Right cardiac atrium (tissue), 5 donors: ENCODE data around the gene DUSP23. TPM values are rescaled to one million over a fixed set of nuclear protein-coding genes. Genes with fewer than 3 reads are reported as not detected.
A peak's percentile ranks its signal among the peaks of the same experiment; 100 is the strongest.

Experiments used
- ATAC-seq, 2 donors: fragments of 200-7000 bp; cut with Tn5 transposase; one replicate each; pipeline versions ENCODE4 v1.8.0 to v1.9.1; 2020; ENCODE audit warnings: moderate library complexity in 2 of 2, mild to moderate bottlenecking in 1 of 2
- DNase-seq, 3 donors: peaks; one replicate each; pipeline ENCODE4 v3.0.0-alpha.2; 2020
- H3K27ac ChIP-seq: one replicate; pipeline ENCODE4 v1.5.1; 2013; ENCODE audit warnings: mild to moderate bottlenecking, low read length, control low read depth, moderate library complexity
- H3K27me3 ChIP-seq: one replicate; pipeline ENCODE4 v1.6.1; 2013; ENCODE audit not compliant: control insufficient read depth, insufficient read depth
- H3K4me1 ChIP-seq: one replicate; pipeline ENCODE4 v1.6.1; 2013; ENCODE audit warnings: low read length; ENCODE audit not compliant: control insufficient read depth, insufficient read depth
- H3K4me3 ChIP-seq: one replicate; pipeline ENCODE4 v1.5.1; 2013; ENCODE audit warnings: low read length, control low read depth
- H3K9me3 ChIP-seq: one replicate; pipeline ENCODE4 v1.6.1; 2013; ENCODE audit warnings: low read length; ENCODE audit not compliant: control insufficient read depth
- WGBS: extraction: QIAGEN DNeasy Blood & Tissue Kit; methylation state at CpG from one replicate; pipeline ENCODE4 v1.1.7; 2013; 5-methylcytosine and 5-hydroxymethylcytosine counted together
- intact Hi-C, 4 donors: fragments of 100-400 bp; cut with DNase I; formaldehyde crosslinking; loops; one replicate each; pipeline versions ENCODE4 v1.11.0 to v1.14.0; 2022 to 2023
- long read RNA-seq, 4 donors: library from polyadenylated mRNA; unstranded; transcript quantifications; one replicate each; pipeline ENCODE4 v2.0.0, GENCODE V29; 2020 to 2021
- polyA plus RNA-seq: library from polyadenylated mRNA; stranded (reverse); fragments of 200-250 nt; gene quantifications from one replicate; pipeline ENCODE4 v1.2.3, GENCODE V29; 2013
- total RNA-seq, 4 donors: library from RNA; stranded (reverse); fragmentation: NEBNext Ultra II Directional; extraction: Animal tissue kit (Norgen Biotek cat#: 25700); gene quantifications; one replicate each; pipeline ENCODE4 v1.2.1, GENCODE V29; 2021
- donor health status: healthy with polysubstance abuse.
- donor health status: DM: no; HTN: yes; CAD: no.
- donor health status: DM: no; HTN: no; CAD: no.
- donor health status: DM: no; HTN: yes; CAD: no; lungs with severe emphysema.
- donor health status: DM: yes; HTN: yes; CAD: no.

Gene DUSP23
- total RNA-seq (10 to 100 TPM; 20.7 to 27.8 (median 23.3) TPM), polyA plus RNA-seq (43.7 TPM)
- long read RNA-seq, donor 1, transcript DUSP23-202 (3 exons, 694 nt): minor isoform, 8 of 24 reads
- long read RNA-seq, donor 1, transcript DUSP23-201 (2 exons, 756 nt): major isoform, 12 of 24 reads
- long read RNA-seq, donor 1, partial matches to known transcripts: 1 of 24 reads
- long read RNA-seq, donor 1, other reads (novel, unspliced or antisense): 3 of 24 reads
- long read RNA-seq, donor 2, transcript DUSP23-201 (2 exons, 756 nt): major isoform, 12 of 22 reads
- long read RNA-seq, donor 2, transcript DUSP23-202 (3 exons, 694 nt): minor isoform, 6 of 22 reads
- long read RNA-seq, donor 2, partial matches to known transcripts: 2 of 22 reads
- long read RNA-seq, donor 2, other reads (novel, unspliced or antisense): 0 of 22 reads
- long read RNA-seq, donor 3, transcript DUSP23-201 (2 exons, 756 nt): major isoform, 5 of 10 reads
- long read RNA-seq, donor 3, partial matches to known transcripts: 0 of 10 reads
- long read RNA-seq, donor 3, other reads (novel, unspliced or antisense): 1 of 10 reads
- long read RNA-seq, donor 4, transcript DUSP23-201 (2 exons, 756 nt): major isoform, 16 of 20 reads
- long read RNA-seq, donor 4, partial matches to known transcripts: 0 of 20 reads
- long read RNA-seq, donor 4, other reads (novel, unspliced or antisense): 3 of 20 reads

DNA sequence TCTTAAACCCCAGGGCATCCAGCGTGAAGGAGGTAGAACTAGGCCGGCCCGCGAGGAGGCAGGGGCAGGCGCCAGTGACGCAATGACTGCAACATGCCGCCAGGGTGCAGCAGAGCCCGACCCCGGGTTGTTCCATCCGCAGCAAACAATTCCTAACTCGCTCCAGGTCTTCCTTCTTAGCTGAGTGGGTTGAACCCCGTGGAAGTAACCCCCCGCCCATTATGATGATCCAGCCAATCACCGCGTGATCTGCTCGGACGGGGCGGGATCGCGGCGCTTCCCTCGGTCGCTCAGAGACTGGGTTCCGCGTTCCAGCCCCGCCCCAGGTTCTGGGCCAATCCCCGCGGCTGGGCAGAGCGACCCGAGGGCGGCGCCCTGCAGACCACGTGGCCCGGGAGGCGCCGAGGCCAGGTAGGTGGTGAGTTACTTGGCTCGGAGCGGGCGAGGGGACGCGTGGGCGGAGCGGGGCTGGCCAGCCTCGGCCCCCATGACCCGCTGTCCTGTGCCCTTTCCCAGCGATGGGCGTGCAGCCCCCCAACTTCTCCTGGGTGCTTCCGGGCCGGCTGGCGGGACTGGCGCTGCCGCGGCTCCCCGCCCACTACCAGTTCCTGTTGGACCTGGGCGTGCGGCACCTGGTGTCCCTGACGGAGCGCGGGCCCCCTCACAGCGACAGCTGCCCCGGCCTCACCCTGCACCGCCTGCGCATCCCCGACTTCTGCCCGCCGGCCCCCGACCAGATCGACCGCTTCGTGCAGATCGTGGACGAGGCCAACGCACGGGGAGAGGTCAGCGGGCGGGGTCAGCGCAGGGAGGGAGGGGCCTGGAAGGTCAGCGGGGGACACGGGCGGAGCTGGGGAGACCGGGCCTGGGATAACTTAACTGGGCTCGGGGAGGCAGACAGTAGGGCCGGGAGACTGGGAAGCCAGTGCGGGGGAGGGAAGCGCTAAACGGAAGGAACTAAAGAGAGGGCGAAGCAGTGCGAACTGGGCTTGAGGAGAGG is at the start of gene DUSP23:
DUSP23 (plus strand) TSS at position 380 of the 1,000 bp plus-strand sequence; CDS start at position 519, 139 bp downstream.
- DNase-seq (peak; percentile 98 to 99 (median 99)), ATAC-seq (peak; percentile 98 to 99)
- peaks cover 2% of the 10 kb centered on the region for H3K4me1 ChIP-seq
- 1% methylated on average over 88 of the region's 88 CpGs for WGBS
- no peaks in the 10 kb centered on the region for H3K27me3 ChIP-seq
- H3K27ac ChIP-seq: peak within 1 kb of the TSS; percentile 71
- no peaks in the 10 kb centered on the region for H3K9me3 ChIP-seq
- peak within 1 kb of the TSS; percentile 53 for H3K4me3 ChIP-seq
- intact Hi-C loops: loop anchor here in 1 of 4 donors (5.0 kb wide), 1 partner anchor 111 kb away; no protein-coding TSS in a partner anchor

DNA sequence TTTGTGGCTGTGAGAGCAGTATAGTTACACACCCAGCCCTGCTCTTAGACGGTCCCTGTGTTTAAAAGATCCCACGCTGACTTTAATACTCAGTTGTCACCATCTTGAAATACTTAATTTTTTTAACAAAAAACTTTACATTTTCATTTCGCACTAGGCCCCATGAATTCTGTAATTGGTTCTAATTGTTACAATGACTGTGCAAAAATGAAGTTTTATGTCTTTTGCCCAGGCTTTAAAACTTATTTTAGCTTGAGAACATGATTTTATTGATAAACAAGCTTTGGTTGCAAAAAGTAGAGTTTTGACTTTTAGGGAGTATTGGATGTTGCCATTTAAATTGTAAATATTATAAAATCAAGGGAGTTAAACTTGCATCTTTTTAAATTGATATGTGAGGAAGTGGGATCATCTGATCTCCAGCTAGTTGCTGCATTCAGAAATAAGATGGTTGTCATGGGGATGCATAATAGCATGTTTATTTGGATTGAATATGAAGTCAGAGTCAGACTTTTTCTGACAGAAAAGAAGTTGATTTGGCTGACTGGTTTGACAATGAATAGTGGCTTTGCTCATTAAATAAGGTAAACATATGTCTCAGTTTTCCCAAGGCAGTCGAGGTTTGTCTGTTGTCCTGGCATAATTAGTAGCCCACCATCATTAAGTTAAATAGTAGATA is 43.4 kb upstream of the DUSP23 start:
- DNase-seq (no peak), ATAC-seq (no peak)
- intact Hi-C loops: no loop called here
- no peaks in the 10 kb centered on the region for H3K4me1 ChIP-seq
- no peaks in the 10 kb centered on the region for H3K9me3 ChIP-seq
- 79% methylated on average over 4 of the region's 4 CpGs for WGBS
- H3K27me3 ChIP-seq: no peaks in the 10 kb centered on the region
- no peak overlapping the region for H3K27ac ChIP-seq
- no peak overlapping the region for H3K4me3 ChIP-seq

DNA sequence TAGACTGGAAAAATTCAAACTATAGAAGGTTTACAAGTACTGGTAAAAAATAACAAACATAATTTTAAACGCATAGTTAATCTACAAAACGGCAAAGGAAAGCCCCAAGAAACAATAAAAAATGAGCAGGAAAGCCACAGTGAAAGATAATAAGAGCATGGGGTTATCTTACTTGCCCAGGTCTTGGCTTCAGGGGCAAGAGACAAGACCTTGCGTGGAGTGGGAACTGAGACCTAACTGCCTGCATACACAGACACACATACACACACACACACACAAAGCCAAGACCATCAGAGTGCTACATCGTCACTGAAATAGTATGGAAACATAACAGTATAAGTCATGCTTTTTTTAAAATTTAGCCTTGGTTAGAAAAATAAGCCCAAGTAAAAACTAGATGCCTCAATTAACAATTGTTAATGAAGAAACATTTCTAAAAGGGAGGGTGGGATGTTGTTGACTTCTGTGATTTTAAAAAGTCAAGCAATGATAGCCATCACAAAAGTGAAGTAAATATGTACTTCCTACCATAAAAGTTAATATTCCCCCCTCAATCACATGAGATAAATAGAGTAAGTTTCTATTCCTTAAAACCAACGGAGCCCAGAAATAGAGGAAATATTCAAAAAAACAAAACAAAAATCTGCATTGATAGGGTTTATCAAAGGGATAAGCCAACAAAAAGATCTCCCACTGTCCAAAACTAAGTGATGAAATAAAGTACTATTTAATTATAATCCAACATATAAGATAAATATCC is 36.9 kb upstream of the DUSP23 start:
- no peak overlapping the region for H3K4me3 ChIP-seq

DNA sequence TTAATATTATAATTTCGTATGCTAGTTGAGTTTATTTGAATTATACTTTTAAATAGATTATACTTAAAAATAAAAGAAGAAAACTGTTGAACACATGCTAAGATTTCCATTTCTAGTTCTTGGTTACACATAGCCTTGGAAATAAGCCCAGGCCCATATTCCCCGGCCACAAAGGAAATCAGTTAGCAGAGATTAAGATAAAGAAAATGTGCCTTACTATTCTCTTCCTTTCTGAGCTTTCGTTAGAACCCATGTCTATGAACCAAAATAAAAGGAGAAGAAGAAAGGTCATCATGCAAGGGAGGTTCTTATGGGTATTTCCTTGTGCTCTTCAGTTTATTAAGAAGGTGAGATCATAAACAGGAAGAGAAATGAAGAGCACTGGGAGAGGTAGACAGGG is 34.1 kb upstream of the DUSP23 start:
- WGBS: 34% methylated on average over 3 of the region's 3 CpGs
- intact Hi-C loops: loop anchor here in 1 of 4 donors (10.0 kb wide), 1 partner anchor 372 kb away; no protein-coding TSS in a partner anchor
- no peak for ATAC-seq
- Histone ChIP-seq H3K27ac (no peak overlapping the region), H3K27me3 (no peaks in the 10 kb centered on the region), H3K4me1 (no peaks in the 10 kb centered on the region), H3K9me3 (no peaks in the 10 kb centered on the region), H3K4me3 (no peak overlapping the region)
- DNase-seq: no peak

More for the DNA sequence above, 36.9 kb upstream of the DUSP23 start:
- no peak for DNase-seq
- H3K27ac ChIP-seq: no peak overlapping the region
- WGBS: 58% methylated on average over 5 of the region's 5 CpGs
- H3K9me3 ChIP-seq: no peaks in the 10 kb centered on the region
- ATAC-seq: no peak
- intact Hi-C loops: loop anchor here in 1 of 4 donors (10.0 kb wide), 1 partner anchor 369 kb away; no protein-coding TSS in a partner anchor
- no peaks in the 10 kb centered on the region for H3K4me1 ChIP-seq
- no peaks in the 10 kb centered on the region for H3K27me3 ChIP-seq

DNA sequence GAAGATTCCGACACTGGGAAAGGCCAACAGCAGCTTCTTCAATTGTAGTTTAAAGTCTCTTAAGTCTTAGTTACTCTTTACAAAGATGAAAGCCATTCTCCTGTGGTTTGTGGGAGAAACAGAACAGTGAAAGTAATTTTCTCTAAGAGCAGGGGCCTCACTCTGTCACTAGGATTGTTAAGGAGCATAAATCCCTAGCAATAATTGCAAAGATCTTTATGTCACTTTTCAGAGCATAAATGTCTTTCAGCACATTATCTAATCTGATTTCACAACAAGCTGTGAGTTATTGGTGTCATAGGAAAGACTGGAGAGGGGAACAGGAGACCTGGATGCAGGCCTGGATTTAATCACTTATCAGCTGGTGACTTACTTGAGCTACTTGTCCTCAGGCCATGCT is 32.4 kb upstream of the DUSP23 start:
- H3K27me3 ChIP-seq: no peaks in the 10 kb centered on the region
- ATAC-seq: no peak
- intact Hi-C loops: loop anchor here in 1 of 4 donors (10.0 kb wide), 1 partner anchor 374 kb away; no protein-coding TSS in a partner anchor
- no peak overlapping the region for H3K4me3 ChIP-seq
- DNase-seq: no peak
- H3K4me1 ChIP-seq: no peaks in the 10 kb centered on the region
- 94% methylated on average over 1 of the region's 1 CpG for WGBS
- no peak overlapping the region for H3K27ac ChIP-seq
- no peaks in the 10 kb centered on the region for H3K9me3 ChIP-seq

DNA sequence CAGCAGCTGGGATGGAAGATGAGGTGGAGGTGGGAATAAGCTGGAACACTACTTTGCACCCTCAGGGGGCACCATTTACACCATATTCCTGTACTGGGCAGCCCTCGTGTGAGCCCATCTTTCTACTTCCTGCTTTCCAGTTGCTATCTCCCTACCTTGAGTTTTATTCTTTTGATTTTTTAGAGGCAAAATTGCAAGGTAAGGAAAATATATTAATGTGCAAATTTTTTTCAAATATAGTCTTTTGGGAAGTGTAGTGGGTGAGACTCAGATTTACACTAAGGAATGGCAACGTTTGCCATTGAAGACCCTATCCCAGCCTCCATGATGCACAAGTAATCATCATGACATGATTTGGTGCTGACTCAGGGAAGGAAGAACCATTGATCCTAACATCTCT is 31.1 kb upstream of the DUSP23 start:
- H3K4me1 ChIP-seq: no peaks in the 10 kb centered on the region
- DNase-seq (no peak), ATAC-seq (no peak)
- H3K9me3 ChIP-seq: no peaks in the 10 kb centered on the region
- no peak overlapping the region for H3K4me3 ChIP-seq
- intact Hi-C loops: loop anchor here in 1 of 4 donors (10.0 kb wide), 1 partner anchor 375 kb away; no protein-coding TSS in a partner anchor
- H3K27ac ChIP-seq: no peak overlapping the region
- H3K27me3 ChIP-seq: no peaks in the 10 kb centered on the region
- 78% methylated on average over 2 of the region's 2 CpGs for WGBS

DNA sequence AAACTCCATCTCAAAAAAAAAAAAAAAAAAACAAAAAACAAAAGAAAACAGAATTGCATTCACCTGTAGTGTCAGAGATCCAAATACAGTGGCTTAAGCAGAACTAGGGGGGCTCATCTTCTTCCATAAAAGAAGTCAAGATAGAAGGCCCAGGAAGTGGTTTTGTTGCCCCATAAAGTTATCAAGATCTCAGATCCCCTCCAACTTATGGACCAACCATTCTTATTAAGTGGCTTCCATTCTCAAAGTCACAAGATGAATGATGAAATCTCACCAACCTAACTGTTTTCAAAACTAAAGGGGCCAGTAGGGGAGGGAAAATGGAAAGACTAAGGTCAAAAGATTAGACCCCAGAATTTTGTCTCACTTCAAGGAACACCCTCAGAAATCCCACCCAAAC is 30.1 kb upstream of the DUSP23 start:
- Histone ChIP-seq H3K27ac (no peak overlapping the region), H3K4me3 (no peak overlapping the region), H3K9me3 (no peaks in the 10 kb centered on the region), H3K27me3 (no peaks in the 10 kb centered on the region), H3K4me1 (no peaks in the 10 kb centered on the region)
- no peak for ATAC-seq
- intact Hi-C loops: no loop called here
- no peak for DNase-seq

DNA sequence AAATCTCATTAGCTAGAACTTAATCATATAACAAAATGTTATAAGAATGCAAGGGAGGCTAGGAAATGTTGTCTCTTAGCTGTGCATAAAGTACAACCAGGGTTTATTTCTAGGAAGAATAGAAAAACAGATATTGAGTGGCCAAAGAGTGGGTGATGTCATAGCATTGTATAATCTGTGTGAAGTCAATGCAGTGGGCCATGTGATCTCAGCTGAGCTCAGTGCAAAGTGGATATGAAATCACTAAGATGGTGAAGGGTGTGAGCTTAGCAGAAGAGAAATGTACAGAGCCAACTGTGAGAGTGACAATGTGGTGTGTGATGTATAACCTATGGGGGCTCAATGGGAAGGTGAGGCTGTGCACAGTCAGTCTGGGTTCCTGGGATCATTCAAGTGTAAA is 29.7 kb upstream of the DUSP23 start:
- no peaks in the 10 kb centered on the region for H3K9me3 ChIP-seq
- H3K27me3 ChIP-seq: no peaks in the 10 kb centered on the region
- intact Hi-C loops: no loop called here
- DNase-seq (no peak), ATAC-seq (no peak)
- H3K27ac ChIP-seq: no peak overlapping the region
- no peak overlapping the region for H3K4me3 ChIP-seq
- H3K4me1 ChIP-seq: no peaks in the 10 kb centered on the region

DNA sequence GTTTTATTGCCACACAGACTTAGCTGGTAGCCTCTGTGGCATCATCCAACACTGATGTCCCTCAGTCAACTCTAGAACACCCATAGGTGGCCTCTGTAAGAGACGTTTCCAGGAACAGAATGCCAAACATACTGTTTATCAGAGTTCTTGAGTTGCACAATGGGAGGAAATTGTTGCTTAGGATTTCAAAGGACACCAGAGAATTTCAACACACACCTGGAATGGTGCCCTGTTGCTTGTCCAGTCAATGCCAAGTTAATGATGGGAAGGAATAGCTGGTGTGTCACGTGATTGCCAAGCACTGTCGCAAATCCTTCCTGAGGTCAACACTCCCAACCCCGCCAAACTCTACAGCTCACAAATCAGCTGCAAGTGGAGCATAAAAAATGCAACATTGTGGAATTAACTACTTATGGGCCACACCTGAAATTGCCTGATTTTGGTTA is 28.6 kb upstream of the DUSP23 start:
- WGBS: 56% methylated on average over 4 of the region's 4 CpGs
- Histone ChIP-seq H3K4me1 (no peaks in the 10 kb centered on the region), H3K9me3 (no peaks in the 10 kb centered on the region), H3K4me3 (no peak overlapping the region), H3K27me3 (no peaks in the 10 kb centered on the region), H3K27ac (peak overlapping the region; percentile 46)
- peak; percentile 65 to 72 (median 70) for DNase-seq
- intact Hi-C loops: no loop called here
- peak; percentile 84 to 91 for ATAC-seq
